Type B pancreatic cell (in vitro differentiated cells): Measurements from ENCODE around the gene VSTM2A. TPM values are rescaled to one million over a fixed set of nuclear protein-coding genes. Genes with fewer than 3 reads are reported as not detected.

Experiments
- DNase-seq: peaks from one replicate; pipeline ENCODE4 v3.0.0; 2021; ENCODE audit warnings: mixed read lengths; ENCODE audit not compliant: unreplicated experiment; ENCODE audit errors: extremely low spot score
- H3K27ac Mint-ChIP-seq: 2 replicates; pipeline ENCODE4 v1.8.0; 2021; ENCODE audit warnings: mild to moderate bottlenecking, mixed read lengths
- H3K27me3 Mint-ChIP-seq: 2 replicates; pipeline ENCODE4 v1.8.0; 2021; ENCODE audit warnings: mixed read lengths
- H3K36me3 Mint-ChIP-seq: 2 replicates; pipeline ENCODE4 v1.8.0; 2021; ENCODE audit warnings: mixed read lengths
- H3K4me1 Mint-ChIP-seq: one replicate; pipeline ENCODE4 v1.8.0; 2021; ENCODE audit warnings: mixed read lengths; ENCODE audit not compliant: unreplicated experiment
- H3K4me3 Mint-ChIP-seq: 2 replicates; pipeline ENCODE4 v1.8.0; 2021; ENCODE audit warnings: mild to moderate bottlenecking, mixed read lengths
- H3K9me3 Mint-ChIP-seq: 2 replicates; pipeline ENCODE4 v1.8.0; 2021; ENCODE audit warnings: mixed read lengths
- CTCF ChIP-seq: fragments of 200-600 bp; sonication (generic); conservative IDR thresholded peaks from 2 replicates; pipeline ENCODE4 v1.5.0; 2021; ENCODE audit warnings: antibody characterized with exemption, mild to moderate bottlenecking
- total RNA-seq: library from RNA; stranded (reverse); gene quantifications from 2 replicates; pipeline ENCODE4 v1.2.1, GENCODE V29; 2021; ENCODE audit warnings: low replicate concordance

VSTM2A gene
- total RNA-seq, 1 donor from 2014 or later = 21.6 TPM

- TF ChIP-seq CTCF = no peak
- DNase-seq = no peak
- Mint-ChIP-seq H3K27me3 (peaks cover 63% of the 10 kb centered on the region), H3K36me3 (no peaks in the 10 kb centered on the region), H3K4me1 (no peaks in the 10 kb centered on the region), H3K9me3 (no peaks in the 10 kb centered on the region), H3K27ac (no peak overlapping the region), H3K4me3 (no peak overlapping the region)
Observed at GRCh38 chr7:54550471-54550870, 8.3 kb downstream of the VSTM2A start.

DNA sequence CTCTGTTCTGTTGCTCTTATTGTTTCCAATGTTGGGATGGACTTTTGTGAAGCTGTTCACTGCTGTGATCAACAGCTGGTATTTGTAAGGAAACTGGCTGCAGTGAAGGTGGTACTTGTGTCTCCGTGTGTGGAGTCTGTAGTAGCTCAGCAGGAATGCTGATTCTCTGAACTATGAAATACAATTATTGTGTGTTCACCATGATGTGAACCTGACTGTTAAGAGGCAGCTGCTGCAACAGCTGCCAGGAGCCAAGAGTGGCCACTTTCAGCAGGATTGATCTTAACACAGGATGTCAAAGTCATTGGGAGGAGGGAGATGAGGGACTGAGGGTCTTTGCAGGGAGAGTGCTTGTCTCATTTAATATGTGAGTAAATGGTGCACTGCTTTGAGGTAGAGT, 13.9 kb downstream of the VSTM2A start:
- H3K4me3 Mint-ChIP-seq = no peak overlapping the region
- no peak overlapping the region for H3K27ac Mint-ChIP-seq
- no peaks in the 10 kb centered on the region for H3K4me1 Mint-ChIP-seq
- TF ChIP-seq CTCF = no peak
- H3K9me3 Mint-ChIP-seq = no peaks in the 10 kb centered on the region
- DNase-seq = no peak
- H3K27me3 Mint-ChIP-seq = peaks cover 36% of the 10 kb centered on the region
- H3K36me3 Mint-ChIP-seq = no peaks in the 10 kb centered on the region

DNA sequence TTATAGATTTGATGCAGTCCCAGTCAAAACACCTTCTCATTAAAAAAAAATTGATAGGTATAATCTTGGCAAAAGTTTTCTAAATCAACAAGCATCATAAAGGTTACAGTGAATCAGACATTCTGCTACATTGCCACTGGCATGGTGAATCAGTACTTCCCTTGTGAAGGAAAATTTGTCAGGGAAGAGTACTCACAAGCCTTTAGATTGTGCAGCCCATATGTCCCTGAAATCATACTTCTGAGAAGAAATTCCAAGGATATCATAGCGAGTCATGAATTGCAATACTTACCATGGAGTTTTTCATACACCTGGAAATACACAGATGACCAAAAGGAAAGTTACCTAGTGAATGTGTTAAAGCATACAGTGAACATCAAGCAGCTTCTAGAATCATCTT, 17.2 kb downstream of the VSTM2A start:
- no peak for TF ChIP-seq CTCF
- peaks cover 6% of the 10 kb centered on the region for H3K4me1 Mint-ChIP-seq
- no peak overlapping the region for H3K4me3 Mint-ChIP-seq
- no peak for DNase-seq
- no peaks in the 10 kb centered on the region for H3K36me3 Mint-ChIP-seq
- H3K27me3 Mint-ChIP-seq = peaks cover 17% of the 10 kb centered on the region
- no peak overlapping the region for H3K27ac Mint-ChIP-seq
- no peaks in the 10 kb centered on the region for H3K9me3 Mint-ChIP-seq

GRCh38 chr7:54560198-54560597, 18.0 kb downstream of the VSTM2A start:
- no peak overlapping the region for H3K27ac Mint-ChIP-seq
- no peak for DNase-seq
- H3K27me3 Mint-ChIP-seq = peaks cover 14% of the 10 kb centered on the region
- H3K36me3 Mint-ChIP-seq = no peaks in the 10 kb centered on the region
- no peaks in the 10 kb centered on the region for H3K9me3 Mint-ChIP-seq
- no peak for TF ChIP-seq CTCF
- peaks cover 8% of the 10 kb centered on the region for H3K4me1 Mint-ChIP-seq
- no peak overlapping the region for H3K4me3 Mint-ChIP-seq

GRCh38 chr7:54560723-54561122, 18.5 kb downstream of the VSTM2A start:
- DNase-seq = no peak
- H3K4me1 Mint-ChIP-seq = peaks cover 8% of the 10 kb centered on the region
- H3K27ac Mint-ChIP-seq = no peak overlapping the region
- no peaks in the 10 kb centered on the region for H3K36me3 Mint-ChIP-seq
- H3K9me3 Mint-ChIP-seq = no peaks in the 10 kb centered on the region
- H3K27me3 Mint-ChIP-seq = peaks cover 13% of the 10 kb centered on the region
- no peak for TF ChIP-seq CTCF
- H3K4me3 Mint-ChIP-seq = no peak overlapping the region

DNA sequence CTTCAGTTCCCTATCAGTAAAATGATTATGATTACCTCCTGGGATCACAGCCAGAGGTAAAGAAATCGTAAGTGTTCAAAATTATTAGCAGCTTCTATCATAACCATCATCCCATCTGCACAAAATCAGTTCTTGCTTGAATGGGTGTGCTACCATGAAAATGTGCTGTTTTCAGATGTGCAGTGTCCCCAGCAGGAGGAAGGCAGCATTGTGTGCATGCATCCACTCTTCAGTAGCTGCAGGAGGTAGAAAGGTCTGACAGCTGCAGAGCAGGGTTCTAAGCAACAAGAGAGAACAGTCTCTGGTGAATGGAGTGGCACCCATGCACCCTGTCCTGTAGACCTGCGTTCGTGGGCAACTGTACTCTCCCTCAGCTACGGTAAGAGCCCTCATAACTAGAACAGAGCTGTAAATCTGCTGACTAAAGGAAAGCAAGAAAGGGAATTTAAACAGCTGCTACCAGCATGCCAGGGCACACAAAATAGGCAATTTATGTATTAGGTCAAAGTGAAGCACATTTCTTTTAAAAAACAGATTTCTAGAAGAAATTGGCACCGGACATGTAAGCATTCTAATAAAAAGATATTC, 21.2 kb downstream of the VSTM2A start:
- H3K27me3 Mint-ChIP-seq = peaks cover 7% of the 10 kb centered on the region
- TF ChIP-seq CTCF = no peak
- H3K27ac Mint-ChIP-seq = no peak overlapping the region
- no peak overlapping the region for H3K4me3 Mint-ChIP-seq
- no peaks in the 10 kb centered on the region for H3K36me3 Mint-ChIP-seq
- no peaks in the 10 kb centered on the region for H3K9me3 Mint-ChIP-seq
- DNase-seq = no peak
- H3K4me1 Mint-ChIP-seq = peaks cover 8% of the 10 kb centered on the region
